ENCODE data around the gene RBBP5. TPM values are rescaled to one million over a fixed set of nuclear protein-coding genes. Genes with fewer than 3 reads are reported as not detected.
A peak's percentile ranks its signal among the peaks of the same experiment; 100 is the strongest.

The RBBP5 gene
- total and polyA plus RNA-seq, 7 donors, result 6.8 to 28.9 (median 12.3) TPM

- H3K27me3 ChIP-seq (ENCODE audit: insufficient read depth in 3 of 3, low read length in 2 of 3), result no peaks in the 10 kb centered on the region
- H3K4me1 ChIP-seq, result no peaks in the 10 kb centered on the region
- ATAC-seq, result no peak
- no peak for TF ChIP-seq CTCF (IDR thresholded peaks at IDR 0.05)
- H3K36me3 ChIP-seq (ENCODE audit: insufficient read depth in 1 of 2, low read depth in 1 of 2), result peaks cover 20 to 98% of the 10 kb centered on the region in 2 donors
- H3K9me3 ChIP-seq, result no peaks in the 10 kb centered on the region
- no peak overlapping the region for H3K4me3 ChIP-seq
- no peak for DNase-seq
- intact Hi-C loops (cut with DNase I), result loop anchor here in 1 of 2 donors (10.0 kb wide), 1 partner anchor 563 kb away; no protein-coding TSS in a partner anchor
- no peak overlapping the region for H3K27ac ChIP-seq
These were observed 23.5 kb downstream of the RBBP5 start for GRCh38 chr1:205098242-205098641.

- Histone ChIP-seq H3K4me3 (no peak overlapping the region), H3K36me3 (ENCODE audit: insufficient read depth in 1 of 2, low read depth in 1 of 2) (peaks cover 17 to 85% of the 10 kb centered on the region in 2 donors), H3K9me3 (no peaks in the 10 kb centered on the region), H3K27ac (no peak overlapping the region), H3K4me1 (peaks cover 13% of the 10 kb centered on the region), H3K27me3 (ENCODE audit: insufficient read depth in 3 of 3, low read length in 2 of 3) (no peaks in the 10 kb centered on the region)
- TF ChIP-seq CTCF (IDR thresholded peaks at IDR 0.05), result no peak
- intact Hi-C loops (cut with DNase I), result loop anchor here in 1 of 2 donors (10.0 kb wide), 1 partner anchor 561 kb away; no protein-coding TSS in a partner anchor
- ATAC-seq (no peak), DNase-seq (no peak)
These were observed 26.4 kb downstream of the RBBP5 start for GRCh38 chr1:205095422-205095821.

- peaks cover 8 to 84% of the 10 kb centered on the region in 2 donors for H3K36me3 ChIP-seq (ENCODE audit: insufficient read depth in 1 of 2, low read depth in 1 of 2)
- intact Hi-C loops (cut with DNase I), result loop anchor here in 1 of 2 donors (10.0 kb wide), 1 partner anchor 556 kb away; no protein-coding TSS in a partner anchor
- peak; percentile 92 to 99 (median 97) for ATAC-seq
- H3K27me3 ChIP-seq (ENCODE audit: insufficient read depth in 3 of 3, low read length in 2 of 3), result no peaks in the 10 kb centered on the region
- DNase-seq, result no peak
- peaks cover 19% of the 10 kb centered on the region for H3K4me1 ChIP-seq
- no peak for TF ChIP-seq CTCF (IDR thresholded peaks at IDR 0.05)
- WGBS, 3 donors, result 50 to 77% (median 55%) methylated on average over 4 of the region's 4 CpGs
- H3K9me3 ChIP-seq, result no peaks in the 10 kb centered on the region
- H3K4me3 ChIP-seq, result no peak overlapping the region
- peak overlapping the region; percentile 76 for H3K27ac ChIP-seq
These were observed 30.6 kb downstream of the RBBP5 start for GRCh38 chr1:205091043-205091740.

GRCh38 chr1:205088341-205088740 lies 33.4 kb downstream of the RBBP5 start:
- peaks cover 5 to 80% of the 10 kb centered on the region in 2 donors for H3K36me3 ChIP-seq (ENCODE audit: insufficient read depth in 1 of 2, low read depth in 1 of 2)
- no peak overlapping the region for H3K27ac ChIP-seq
- no peaks in the 10 kb centered on the region for H3K9me3 ChIP-seq
- no peak for DNase-seq
- no peak for ATAC-seq
- H3K4me3 ChIP-seq, result no peak overlapping the region
- intact Hi-C loops (cut with DNase I), result no loop called here
- H3K27me3 ChIP-seq (ENCODE audit: insufficient read depth in 3 of 3, low read length in 2 of 3), result no peaks in the 10 kb centered on the region
- no peak for TF ChIP-seq CTCF (IDR thresholded peaks at IDR 0.05)
- 88 to 91% (median 90%) methylated on average over 3 of the region's 3 CpGs for WGBS, 3 donors
- peaks cover 19% of the 10 kb centered on the region for H3K4me1 ChIP-seq

- DNase-seq, result no peak
- no peaks in the 10 kb centered on the region for H3K27me3 ChIP-seq (ENCODE audit: insufficient read depth in 3 of 3, low read length in 2 of 3)
- H3K9me3 ChIP-seq, result no peaks in the 10 kb centered on the region
- H3K4me1 ChIP-seq, result no peaks in the 10 kb centered on the region
- no peak for ATAC-seq
- intact Hi-C loops (cut with DNase I), result no loop called here
- WGBS, 3 donors, result 91 to 98% (median 92%) methylated on average over 2 of the region's 2 CpGs
- no peak within 1 kb of the TSS for H3K4me3 ChIP-seq
- no peak for TF ChIP-seq CTCF (IDR thresholded peaks at IDR 0.05)
- no peak within 1 kb of the TSS for H3K27ac ChIP-seq
- peaks cover 5 to 65% of the 10 kb centered on the region in 2 donors for H3K36me3 ChIP-seq (ENCODE audit: insufficient read depth in 1 of 2, low read depth in 1 of 2)
These were observed 37.4 kb downstream of the RBBP5 start, which contains the start of gene TMEM81 for GRCh38 chr1:205084360-205084759. Gene TMEM81 (minus strand): TSS chr1:205084460. CDS start chr1:205084320, 140 bp downstream.

All from psoas muscle (tissue), 8 donors.